HG02938 (cell line): ENCODE data around the gene PKD1L1.

Experiments
- ATAC-seq: cut with Tn5 transposase; IDR thresholded peaks from one replicate; pipeline ENCODE4 v1.9.1; 2021; ENCODE audit warnings: mild to moderate bottlenecking, moderate library complexity; ENCODE audit not compliant: unreplicated experiment

The PKD1L1 gene

GRCh38 chr7:47741984-47742383, 206.3 kb downstream of the PKD1L1 start:
- no peak for ATAC-seq

GRCh38 chr7:47739891-47740290, 208.4 kb downstream of the PKD1L1 start:
- no peak for ATAC-seq

- ATAC-seq = no peak
These were observed 208.9 kb downstream of the PKD1L1 start for GRCh38 chr7:47739301-47739875.

GRCh38 chr7:47738563-47739166, 209.6 kb downstream of the PKD1L1 start:
- no peak for ATAC-seq

GRCh38 chr7:47737601-47738000, 210.7 kb downstream of the PKD1L1 start:
- no peak for ATAC-seq

- ATAC-seq = no peak
These were observed 212.6 kb downstream of the PKD1L1 start for GRCh38 chr7:47735431-47736345.

GRCh38 chr7:47734949-47735291, 213.3 kb downstream of the PKD1L1 start:
- ATAC-seq = no peak

GRCh38 chr7:47734287-47734948, 213.8 kb downstream of the PKD1L1 start:
- no peak for ATAC-seq

- ATAC-seq = no peak
These were observed 218.1 kb downstream of the PKD1L1 start for GRCh38 chr7:47730142-47730541.

GRCh38 chr7:47726047-47726726, 222.1 kb downstream of the PKD1L1 start:
- no peak for ATAC-seq

GRCh38 chr7:47725031-47725780, 223.1 kb downstream of the PKD1L1 start:
- no peak for ATAC-seq
